Lower leg skin (tissue), 4 donors: ENCODE results near the gene DNAJB12. TPM values are rescaled to one million over a fixed set of nuclear protein-coding genes. Genes with fewer than 3 reads are reported as not detected.
"Not testable (repeated sequence)": the region's sequence is repeated elsewhere in the genome, so short reads cannot be mapped to it uniquely, and the experiment has no call there.

Source experiments
- DNase-seq, 2 donors: peaks; one replicate each; pipeline ENCODE4 v3.0.0-alpha.2; 2019; ENCODE audit warnings: low spot score in 2 of 2
- H3K4me3 ChIP-seq: fragments of 200-600 bp; sonication (generic); 2 replicates; pipeline ENCODE4 v1.5.1; 2017; ENCODE audit warnings: mild to moderate bottlenecking, low read depth; ENCODE audit not compliant: poor library complexity, severe bottlenecking
- CTCF ChIP-seq, 3 donors: fragments of 450-650 bp; IDR thresholded peaks; one replicate each; pipeline ENCODE4 v1.5.1; 2016; ENCODE audit warnings: antibody characterized with exemption in 3 of 3, mild to moderate bottlenecking in 3 of 3, moderate library complexity in 2 of 3
- POLR2A ChIP-seq, 2 donors: fragments of 450-650 bp; IDR thresholded peaks; one replicate each; pipeline ENCODE4 v1.6.1; 2016 to 2017; ENCODE audit warnings: antibody characterized with exemption in 2 of 2, mild to moderate bottlenecking in 1 of 2, moderate library complexity in 1 of 2
- WGBS, 2 donors: methylation state at CpG; one replicate each; pipeline ENCODE4 v1.1.5; 2018; 5-methylcytosine and 5-hydroxymethylcytosine counted together
- intact Hi-C: fragments of 100-400 bp; cut with DNase I; formaldehyde crosslinking; loops from one replicate; pipeline ENCODE4 v1.15.0; 2023; ENCODE audit warnings: low total_unique reads
- total RNA-seq, 4 donors: library from RNA; depleted of rRNA; stranded (reverse); fragments of >200 nt; gene quantifications; one replicate each; pipeline ENCODE4 v1.1.0, GENCODE V29; 2016

The DNAJB12 gene
- total RNA-seq, 4 donors from 2014 or later = 32.8 to 54.4 (median 48.1) TPM

- intact Hi-C loops = no loop called here
- WGBS, 2 donors = 19 to 35% methylated on average over 2 to 14 of the region's 14 CpGs
- DNase-seq = peak in 1 of 2 donors; percentile 92
- TF ChIP-seq CTCF (IDR thresholded peaks at IDR 0.05) (peak in 1 of 3 donors; percentile 40), POLR2A (IDR thresholded peaks at IDR 0.05) (no peak)
- no peak overlapping the region for H3K4me3 ChIP-seq
These were observed 26.5 kb downstream of the DNAJB12 start for GRCh38 chr10:72328045-72328828.

GRCh38 chr10:72326665-72327603 is 27.8 kb downstream of the DNAJB12 start:
- H3K4me3 ChIP-seq, DNase-seq, intact Hi-C loops: not testable (repeated sequence)
- 87 to 89% methylated on average over 32 of the region's 32 CpGs for WGBS, 2 donors

- intact Hi-C loops, H3K4me3 ChIP-seq, DNase-seq: not testable (repeated sequence)
- WGBS, 2 donors = 71 to 82% methylated on average over 45 to 48 of the region's 49 CpGs
These were observed 29.2 kb downstream of the DNAJB12 start for GRCh38 chr10:72325243-72326175.

- intact Hi-C loops = no loop called here
- H3K4me3 ChIP-seq = no peak overlapping the region
- TF ChIP-seq CTCF (IDR thresholded peaks at IDR 0.05) = no peak
- DNase-seq = no peak
- 88 to 90% methylated on average over 12 of the region's 12 CpGs for WGBS, 2 donors
These were observed 30.9 kb downstream of the DNAJB12 start for GRCh38 chr10:72323771-72324191.

- H3K4me3 ChIP-seq = no peak overlapping the region
- 84 to 86% methylated on average over 9 to 10 of the region's 10 CpGs for WGBS, 2 donors
- no peak for DNase-seq
- no peak for TF ChIP-seq POLR2A (IDR thresholded peaks at IDR 0.05)
- intact Hi-C loops = no loop called here
These were observed 31.5 kb downstream of the DNAJB12 start for GRCh38 chr10:72323108-72323749.

- 56 to 66% methylated on average over 16 of the region's 16 CpGs for WGBS, 2 donors
- no peak for TF ChIP-seq CTCF (IDR thresholded peaks at IDR 0.05)
- intact Hi-C loops = no loop called here
- DNase-seq = no peak
- H3K4me3 ChIP-seq = no peak overlapping the region
These were observed 32.2 kb downstream of the DNAJB12 start for GRCh38 chr10:72322280-72323058.
